SU-DHL-6 (cell line): ENCODE measurements around the gene LIX1L.

Source experiments
- EZH2phosphoT487 ChIP-seq: fragments of 200-600 bp; sonication (generic), shearing (Covaris generic); conservative IDR thresholded peaks from 2 replicates; pipeline ENCODE4 v1.6.1; 2018; ENCODE audit warnings: mild to moderate bottlenecking, antibody characterized with exemption, low read length, moderate library complexity, mixed read lengths
- TF ChIP-seq, protein P1 (sequence below): fragments of 200-600 bp; sonication (generic); IDR thresholded peaks from one replicate; pipeline ENCODE4 v1.5.1; 2017; ENCODE audit warnings: antibody characterized with exemption, mild to moderate bottlenecking, low read length, moderate library complexity; ENCODE audit not compliant: insufficient read depth, poor library complexity, severe bottlenecking

DNA sequence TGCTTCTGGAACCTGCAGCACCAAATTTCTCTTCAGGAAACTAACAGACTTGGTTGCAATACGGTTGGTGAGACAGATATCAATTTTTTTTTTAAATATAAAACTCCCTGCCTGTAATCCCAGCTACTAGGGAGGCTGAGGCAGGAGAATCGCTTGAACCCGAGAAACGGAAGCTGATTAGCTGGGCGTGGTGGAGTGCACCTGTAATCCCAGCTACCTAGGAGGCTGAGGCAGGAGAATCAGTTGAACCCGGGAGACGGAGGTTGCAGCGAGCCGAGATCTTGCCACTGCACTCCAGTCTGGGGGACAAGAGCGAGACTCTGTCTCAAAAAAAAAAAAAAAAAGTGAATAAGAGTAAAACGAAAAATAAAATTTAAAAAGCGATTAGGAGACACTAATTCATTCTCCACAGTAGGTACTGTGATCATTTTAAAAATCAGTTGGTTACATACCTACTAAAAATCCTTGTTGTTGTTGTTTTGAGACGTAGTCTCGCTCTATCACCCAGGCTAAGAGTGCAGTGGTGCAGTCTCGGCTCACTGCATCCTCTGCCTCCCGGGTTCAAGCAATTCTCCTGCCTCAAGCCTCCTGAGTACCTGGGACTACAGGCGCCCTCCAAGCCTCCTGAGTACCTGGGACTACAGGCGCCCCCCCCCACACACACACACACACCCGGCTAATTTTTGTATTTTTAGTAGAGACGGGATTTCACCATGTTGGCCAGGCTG, 29.7 kb downstream of the LIX1L start:
- TF ChIP-seq, protein P1, sequence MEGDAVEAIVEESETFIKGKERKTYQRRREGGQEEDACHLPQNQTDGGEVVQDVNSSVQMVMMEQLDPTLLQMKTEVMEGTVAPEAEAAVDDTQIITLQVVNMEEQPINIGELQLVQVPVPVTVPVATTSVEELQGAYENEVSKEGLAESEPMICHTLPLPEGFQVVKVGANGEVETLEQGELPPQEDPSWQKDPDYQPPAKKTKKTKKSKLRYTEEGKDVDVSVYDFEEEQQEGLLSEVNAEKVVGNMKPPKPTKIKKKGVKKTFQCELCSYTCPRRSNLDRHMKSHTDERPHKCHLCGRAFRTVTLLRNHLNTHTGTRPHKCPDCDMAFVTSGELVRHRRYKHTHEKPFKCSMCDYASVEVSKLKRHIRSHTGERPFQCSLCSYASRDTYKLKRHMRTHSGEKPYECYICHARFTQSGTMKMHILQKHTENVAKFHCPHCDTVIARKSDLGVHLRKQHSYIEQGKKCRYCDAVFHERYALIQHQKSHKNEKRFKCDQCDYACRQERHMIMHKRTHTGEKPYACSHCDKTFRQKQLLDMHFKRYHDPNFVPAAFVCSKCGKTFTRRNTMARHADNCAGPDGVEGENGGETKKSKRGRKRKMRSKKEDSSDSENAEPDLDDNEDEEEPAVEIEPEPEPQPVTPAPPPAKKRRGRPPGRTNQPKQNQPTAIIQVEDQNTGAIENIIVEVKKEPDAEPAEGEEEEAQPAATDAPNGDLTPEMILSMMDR = no peak
- no peak for TF ChIP-seq EZH2phosphoT487
